ENCODE results near the gene MAPK13.
"Not testable (repeated sequence)": the region's sequence is repeated elsewhere in the genome, so short reads cannot be mapped to it uniquely, and the experiment has no call there.

MAPK13 gene

DNA sequence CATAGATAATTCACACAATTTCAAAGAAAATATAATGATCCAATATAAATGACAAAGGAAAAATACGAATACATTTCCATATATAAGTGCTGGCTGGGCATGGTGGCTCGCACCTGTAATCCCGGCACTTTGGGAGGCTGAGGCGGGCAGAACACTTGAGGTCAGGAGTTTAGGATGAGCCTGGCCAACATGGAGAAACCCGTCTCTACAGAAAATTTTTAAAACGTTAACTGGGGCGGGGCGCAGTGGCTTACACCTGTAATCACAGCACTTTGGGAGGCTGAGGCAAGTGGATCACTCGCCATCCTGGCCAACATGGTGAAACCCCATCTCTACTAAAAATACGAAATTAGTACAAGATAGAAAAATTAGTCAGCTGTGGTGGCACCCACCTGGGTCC lies 14.9 kb upstream of the MAPK13 start:
- no peak for DNase-seq

DNA sequence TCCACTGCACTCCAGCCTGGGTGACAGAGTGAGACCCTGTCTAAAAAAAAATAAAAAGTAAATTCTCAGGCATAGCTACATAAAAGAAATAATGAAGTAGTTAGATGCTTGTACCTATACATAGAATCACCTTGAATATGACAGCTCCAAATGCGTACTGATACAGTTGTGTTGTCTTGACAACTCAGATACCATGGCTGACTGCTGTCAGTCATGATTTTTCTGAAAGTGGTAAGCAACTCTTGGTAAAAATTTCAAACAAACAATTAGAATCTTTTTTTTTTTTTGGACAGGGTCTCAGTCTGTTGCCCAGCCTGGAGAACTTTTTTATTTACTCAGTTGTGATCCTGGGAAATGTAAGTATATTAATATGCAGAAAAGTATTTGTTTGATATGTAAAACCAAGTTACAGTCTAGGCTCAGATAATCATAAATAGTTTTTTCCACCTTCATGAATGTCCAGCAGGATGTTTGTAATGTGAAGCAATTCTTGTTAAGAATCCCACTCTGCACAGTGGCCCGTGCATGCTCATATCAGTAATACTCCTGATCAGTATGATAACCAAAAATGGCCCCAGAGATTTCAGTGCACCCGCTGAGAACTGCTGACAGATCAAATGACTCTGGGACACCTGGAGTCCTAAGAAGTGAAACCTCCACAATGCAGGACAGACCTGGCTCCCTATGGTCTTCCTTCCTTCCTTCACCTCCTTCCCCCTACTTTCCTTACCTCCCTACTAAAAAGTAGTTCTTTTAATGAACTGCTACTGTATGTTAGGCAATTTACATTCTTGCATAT lies 14.0 kb upstream of the MAPK13 start:
- no peak for DNase-seq

DNA sequence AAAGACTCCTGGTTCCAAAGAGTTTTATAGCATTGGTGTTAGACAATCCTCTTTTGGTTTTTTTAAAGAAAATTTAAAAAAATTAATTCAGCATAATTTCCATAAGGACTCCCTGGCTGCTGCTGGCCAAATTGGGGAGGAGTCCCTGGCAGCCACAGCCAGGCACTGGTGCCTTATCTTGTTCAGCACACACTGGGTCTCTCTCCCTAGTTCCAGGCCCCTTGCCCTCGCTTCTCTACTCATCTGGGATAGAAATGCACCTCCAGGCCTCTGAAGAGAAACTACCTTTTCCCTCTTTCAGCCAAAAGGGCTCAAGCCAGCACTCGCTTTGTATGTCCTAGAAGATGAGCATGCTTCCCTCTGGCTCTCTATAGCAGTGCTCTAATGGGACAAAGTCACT lies 13.4 kb upstream of the MAPK13 start:
- no peak for DNase-seq

DNA sequence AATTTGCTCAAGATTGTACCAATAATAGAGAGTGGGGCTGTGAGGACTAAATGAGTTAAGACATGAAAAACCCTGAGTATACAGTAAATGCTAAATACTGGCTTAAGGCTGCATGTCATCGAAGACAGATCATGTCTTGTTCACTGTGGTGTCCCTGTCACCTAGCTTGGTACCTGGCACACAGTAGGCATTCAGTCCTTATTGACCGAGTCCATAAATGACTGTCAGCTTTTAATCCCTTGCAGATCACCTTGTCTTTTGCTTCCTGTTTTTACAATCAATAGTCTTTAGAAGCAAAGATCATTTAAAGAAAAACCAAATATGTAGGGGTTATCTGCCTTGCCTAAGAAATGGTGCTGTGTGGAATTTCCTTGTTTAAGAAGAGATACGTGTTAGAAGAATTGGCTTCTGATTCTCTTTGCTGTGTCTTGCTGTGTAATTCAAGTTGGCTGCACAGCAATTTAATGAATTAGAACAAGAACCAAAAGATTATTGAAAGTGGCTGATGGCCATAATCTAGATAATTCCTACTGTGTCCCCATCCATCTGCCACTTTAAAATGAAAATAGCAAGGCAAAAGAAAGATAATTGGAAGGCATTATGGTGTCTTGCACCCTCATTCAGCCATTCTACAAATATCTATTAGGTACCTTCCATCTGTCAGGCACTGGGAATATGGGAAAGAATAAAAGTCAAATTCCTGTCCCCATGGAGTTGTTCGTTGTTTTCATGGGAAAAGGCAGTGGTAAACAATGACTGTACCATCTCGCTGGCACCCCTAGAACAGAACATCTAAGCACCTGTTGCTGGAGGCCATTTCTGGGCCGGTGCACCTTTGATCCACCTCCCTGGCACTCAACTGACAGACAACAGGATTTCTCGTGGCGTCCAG lies 12.4 kb upstream of the MAPK13 start:
- no peak for DNase-seq

DNA sequence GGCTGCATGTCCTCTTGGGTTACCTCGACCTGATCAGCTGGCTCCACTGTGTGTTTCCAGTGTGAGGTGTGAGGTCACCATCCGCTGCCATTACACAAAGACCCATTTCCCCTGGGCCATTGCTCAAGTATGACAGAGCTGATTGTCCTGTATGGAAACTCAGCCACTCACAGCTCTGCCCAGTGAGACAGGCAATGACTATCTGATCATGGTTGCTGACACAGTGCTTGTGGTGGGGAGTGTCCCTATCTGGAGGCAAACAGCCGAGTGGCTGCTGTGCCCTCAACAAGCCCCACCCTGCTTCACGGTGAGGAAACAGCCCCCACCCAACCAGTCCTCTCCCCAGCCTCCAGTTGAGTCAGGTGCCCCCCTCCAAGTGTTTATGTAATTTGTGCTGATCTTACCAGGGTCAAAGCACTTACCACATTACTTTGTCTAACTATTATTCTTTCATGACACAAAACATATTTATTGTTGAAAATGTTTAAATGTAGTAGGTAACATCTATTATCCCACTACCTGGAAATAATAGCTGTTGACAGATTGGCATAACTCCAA lies 11.7 kb upstream of the MAPK13 start:
- no peak for DNase-seq

DNA sequence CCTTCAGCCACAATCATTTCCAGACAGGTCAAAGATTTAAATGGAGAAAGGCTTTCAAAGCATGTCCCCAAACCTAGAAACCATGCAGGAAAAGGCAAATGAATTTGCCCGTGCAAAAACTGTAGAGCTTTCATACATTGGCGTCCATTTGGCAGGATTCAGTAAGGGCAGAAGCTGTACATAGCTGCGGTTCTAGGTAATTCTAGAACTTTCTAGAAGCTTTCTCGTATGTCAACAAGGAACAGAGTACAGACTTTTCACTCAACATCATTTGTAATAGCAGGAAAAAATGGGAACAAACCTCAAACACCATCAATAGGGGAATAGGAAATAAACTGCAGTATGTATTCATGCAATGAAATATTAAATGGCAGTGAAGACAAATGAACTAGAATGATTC lies 11.1 kb upstream of the MAPK13 start:
- DNase-seq: no peak

DNA sequence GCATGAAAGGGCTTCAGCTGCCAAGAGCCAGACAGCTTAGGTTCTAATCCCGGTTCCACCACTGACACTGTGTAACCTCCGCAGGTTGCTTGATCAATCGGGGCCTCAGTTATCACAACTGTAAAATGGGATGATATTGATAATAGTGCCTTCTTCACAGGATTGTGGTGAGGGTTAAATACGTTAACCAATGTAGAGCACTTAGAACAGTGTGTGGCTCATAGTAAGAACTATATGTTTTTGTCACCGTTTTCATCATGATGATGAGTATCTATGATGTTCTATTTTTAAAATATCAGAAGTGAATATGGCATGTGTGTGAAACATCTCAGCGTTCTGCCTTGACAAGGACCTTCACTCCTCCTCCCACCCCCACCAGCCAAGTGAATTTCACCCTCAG lies 10.3 kb upstream of the MAPK13 start:
- DNase-seq: no peak

DNA sequence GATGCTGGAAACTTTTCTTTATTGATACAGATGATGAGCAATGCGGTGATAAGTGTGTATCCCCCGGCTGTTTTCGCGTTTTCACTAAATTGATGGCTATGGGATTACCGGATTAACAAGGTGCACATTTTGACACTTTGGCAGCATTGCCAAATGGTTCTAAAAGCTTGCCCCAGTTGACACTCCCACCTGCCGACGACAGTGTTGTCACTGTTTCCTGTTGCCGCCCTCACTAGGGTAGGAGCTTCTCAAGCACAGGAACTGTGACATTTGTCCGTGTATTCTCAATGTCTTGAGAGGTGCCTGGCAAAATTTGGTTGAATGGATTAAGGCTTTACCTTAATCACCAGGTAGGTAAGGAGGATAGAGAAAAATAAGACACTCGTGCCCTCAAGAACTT lies 9.8 kb upstream of the MAPK13 start:
- DNase-seq: no peak

DNA sequence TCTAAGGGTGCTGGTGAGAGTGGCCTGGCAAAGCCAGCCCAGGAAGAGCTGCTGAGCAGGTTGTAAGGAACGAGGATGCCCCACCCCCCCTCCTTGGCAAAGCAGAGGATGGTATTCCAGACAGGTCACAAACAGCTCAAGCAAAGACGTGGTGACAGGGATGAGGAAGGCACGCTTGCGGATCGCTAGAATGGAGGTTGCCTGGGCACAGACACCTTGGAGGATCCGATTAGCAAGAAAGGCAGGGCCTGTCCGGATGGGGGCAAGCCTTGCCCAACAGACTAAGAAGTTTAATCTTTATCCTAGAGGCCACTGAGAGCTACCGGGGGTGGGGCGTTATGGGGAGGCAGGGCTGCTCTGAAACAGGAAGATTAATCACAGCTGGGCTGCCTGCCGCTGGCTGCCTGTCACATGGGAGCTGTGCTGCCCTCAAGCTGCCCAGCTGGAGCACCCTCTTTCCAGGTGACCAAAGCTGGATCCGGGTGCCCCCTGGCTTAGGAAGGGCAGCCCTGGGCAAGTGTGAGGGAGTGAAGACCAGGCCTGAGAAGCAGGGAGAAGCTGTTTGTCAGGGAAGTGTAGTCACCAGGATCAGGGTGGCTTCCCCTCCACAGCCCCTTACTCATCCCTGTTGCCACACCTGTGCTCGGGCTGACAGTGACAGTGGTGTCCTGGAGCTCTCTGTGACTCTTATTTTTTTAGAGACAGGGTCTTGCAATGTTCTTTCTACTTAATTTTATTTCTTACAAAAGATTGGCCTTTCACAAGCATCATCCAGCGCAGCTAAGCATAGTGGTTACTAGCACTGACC lies 9.1 kb upstream of the MAPK13 start:
- DNase-seq: no peak

DNA sequence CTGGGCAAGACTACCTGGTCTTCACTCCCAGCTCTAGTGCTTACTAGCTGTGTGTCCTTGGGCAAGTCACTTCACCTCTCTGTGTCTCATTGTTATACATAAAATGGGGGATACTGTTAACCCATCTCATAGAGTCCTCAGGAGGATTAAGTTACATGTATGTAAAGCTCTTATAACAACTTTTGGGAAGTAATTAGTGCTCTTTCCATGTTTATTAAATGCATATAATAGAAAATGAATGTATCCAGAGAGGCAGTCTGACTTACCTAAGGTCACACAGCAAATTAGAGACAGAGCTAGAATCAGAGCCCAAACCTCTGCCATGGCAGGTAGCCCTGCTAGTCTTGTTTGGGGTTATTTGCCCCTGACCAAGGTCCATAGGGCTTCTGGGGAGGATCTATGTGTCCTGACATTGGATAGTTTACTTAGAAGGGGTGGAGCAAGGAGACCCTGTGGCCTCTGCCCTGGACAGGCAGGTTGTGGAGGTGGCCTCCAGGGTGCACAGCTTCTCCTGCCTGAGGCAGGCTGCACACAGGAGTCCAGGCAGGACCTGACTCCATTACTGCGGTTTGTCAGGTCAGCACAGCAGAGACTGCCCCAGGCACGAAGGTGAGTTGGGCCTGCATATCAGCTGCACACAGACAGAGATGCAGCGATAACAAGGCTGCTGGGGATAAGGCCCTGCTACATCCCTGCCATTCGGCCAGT lies 8.4 kb upstream of the MAPK13 start:
- no peak for DNase-seq

DNA sequence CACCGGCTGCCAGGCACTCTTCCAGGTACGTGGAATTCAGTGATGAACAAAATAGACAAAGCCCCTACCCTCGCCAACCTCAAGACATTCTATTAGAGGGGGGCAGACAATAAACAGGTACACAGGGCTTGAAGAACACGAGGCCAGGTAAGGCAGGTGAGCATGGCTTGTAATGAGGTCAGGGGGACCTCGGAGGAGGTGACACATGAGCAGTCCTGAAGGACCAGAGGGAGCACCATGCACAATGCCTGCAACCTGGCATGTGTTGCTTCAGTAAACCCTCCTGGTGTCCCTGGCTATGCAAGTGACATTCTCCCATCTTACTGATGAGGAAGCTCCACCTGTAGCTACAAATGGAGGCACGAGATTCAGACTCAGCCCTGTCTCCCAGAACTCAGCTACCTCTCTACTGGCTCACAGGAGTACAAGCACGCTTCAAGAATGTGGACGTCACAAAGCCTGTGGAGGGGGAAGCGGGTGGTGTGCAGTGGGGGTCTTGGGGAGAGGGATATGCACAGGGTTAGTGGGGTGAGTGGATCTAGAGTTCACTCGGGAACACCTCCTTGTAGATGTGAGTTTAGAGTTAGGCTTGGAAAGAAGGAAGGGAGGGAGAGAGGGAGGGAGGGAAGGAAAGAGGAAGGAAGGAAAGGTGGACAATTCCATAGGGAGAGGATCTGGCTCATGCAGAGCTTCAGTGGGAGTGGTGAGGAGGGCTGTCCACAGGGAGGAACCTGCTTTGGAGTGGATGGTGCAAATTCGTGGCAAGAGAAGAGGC lies 7.6 kb upstream of the MAPK13 start:
- DNase-seq: no peak

DNA sequence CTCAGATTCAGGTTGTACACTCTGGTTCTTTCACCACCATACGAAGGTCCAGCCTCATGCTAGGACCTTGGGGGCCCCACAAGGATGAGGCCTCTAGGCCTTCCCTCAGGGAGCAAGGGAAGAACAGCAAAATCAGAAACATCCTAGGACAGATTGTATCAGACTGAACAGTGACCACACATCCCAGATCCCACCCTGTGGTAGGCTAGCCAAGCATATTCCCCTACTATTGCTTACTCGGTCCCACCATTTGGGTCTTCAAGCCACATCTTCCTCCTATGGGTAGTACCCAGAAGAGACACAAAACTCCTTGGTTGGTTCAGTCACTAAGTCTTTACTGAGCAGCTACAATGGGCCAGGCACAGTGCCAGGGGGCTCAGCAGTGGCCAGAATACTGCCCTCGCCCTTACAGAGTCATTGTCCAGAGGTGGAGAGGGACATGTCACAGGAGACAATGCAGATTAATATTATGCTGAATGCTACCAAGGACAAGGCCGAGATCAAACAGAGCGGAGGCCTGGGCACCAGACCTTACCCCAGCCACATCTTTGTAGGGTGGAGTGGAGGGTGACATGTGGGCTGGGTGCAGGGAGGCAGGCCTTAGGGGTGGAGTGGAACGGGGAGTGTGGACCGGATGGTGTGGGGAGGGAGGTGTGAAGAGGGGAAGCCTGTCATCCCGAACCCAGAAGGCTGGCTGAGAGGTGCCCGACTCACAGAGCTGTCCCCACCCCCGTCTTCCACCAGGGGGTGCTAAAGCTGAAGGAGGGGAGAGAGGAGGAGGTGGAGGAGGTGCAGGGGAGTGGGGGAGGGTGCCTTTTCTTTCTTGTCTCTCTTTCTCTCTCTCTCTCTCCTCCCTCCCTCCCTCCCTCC lies 6.8 kb upstream of the MAPK13 start:
- peak; percentile 55 for DNase-seq

DNA sequence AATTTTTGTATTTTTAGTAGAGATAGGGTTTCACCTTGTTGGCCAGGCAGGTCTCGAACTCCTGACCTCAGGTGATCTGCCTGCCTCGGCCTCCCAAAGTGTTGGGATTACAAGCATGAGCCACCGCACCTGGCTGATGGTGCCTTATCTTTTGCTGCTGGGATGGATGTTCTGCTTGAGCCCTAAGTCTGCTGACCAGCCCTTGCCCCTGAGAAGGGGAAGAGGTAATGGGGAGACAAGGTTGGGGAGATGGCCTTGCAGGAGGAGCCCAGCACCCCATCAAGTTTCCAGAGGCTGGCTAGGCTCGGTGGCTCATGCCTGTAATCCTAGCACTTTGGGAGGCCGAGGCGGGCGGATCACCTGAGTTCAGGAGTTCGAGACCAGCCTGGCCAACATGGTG lies 6.0 kb upstream of the MAPK13 start:
- not testable (repeated sequence) for DNase-seq

DNA sequence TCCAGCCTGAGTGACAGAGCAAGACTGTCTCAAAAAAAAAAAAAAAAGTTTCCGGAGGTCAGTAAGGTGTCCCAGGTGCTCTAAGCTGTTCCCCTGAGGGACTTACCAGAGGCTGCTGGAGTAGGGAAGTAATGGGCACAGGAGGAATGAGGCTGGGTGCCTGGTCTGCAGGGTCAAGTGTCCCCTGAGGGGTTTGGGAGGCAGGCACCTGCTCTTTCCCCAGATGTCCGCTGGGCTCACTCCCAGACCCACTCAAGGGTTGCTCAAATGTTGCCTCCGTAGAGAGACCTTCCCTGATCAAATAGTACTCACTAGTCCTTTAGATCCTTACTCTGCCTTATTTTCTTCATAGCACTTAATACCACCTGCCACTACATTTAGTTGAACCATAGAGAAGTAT lies 5.4 kb upstream of the MAPK13 start:
- no peak for DNase-seq

DNA sequence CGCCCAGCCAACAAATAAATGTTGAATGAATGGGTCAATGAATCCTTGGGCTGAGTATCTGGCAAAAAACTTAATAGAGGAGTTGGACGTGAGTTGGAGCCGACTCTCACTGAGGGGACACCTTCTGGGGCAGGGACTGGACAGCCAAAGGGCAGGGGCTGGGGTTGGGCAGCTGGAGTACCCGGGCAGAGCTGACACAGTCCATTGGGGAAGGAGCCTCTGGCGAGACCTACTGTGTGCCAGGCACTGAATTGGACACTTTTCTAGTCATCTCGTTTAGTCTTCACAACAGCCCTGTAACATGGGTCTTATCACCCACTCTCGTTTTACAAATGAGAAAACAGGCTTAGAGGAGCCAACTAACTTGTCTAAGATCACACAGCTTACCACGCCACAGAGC lies 4.7 kb upstream of the MAPK13 start:
- no peak for DNase-seq

DNA sequence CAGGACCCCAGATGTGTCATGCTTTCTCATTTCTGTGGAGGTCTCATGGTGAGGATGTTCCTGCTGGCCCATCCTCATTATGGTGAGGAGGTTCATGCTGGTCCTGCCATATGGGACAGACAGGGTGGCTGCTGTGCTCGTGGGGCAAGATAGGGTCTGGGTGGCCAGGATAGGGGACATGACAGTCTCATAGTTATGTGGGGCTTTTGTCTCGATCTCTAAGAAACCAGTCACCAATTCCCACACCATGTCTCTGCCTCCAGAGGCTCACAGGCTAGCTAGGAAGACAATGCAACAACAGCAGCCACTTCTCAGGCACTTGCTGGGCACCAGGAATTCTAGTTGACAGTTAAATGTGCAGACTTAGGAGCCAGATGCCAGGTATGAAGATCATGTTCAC lies 4.2 kb upstream of the MAPK13 start:
- no peak for DNase-seq

DNA sequence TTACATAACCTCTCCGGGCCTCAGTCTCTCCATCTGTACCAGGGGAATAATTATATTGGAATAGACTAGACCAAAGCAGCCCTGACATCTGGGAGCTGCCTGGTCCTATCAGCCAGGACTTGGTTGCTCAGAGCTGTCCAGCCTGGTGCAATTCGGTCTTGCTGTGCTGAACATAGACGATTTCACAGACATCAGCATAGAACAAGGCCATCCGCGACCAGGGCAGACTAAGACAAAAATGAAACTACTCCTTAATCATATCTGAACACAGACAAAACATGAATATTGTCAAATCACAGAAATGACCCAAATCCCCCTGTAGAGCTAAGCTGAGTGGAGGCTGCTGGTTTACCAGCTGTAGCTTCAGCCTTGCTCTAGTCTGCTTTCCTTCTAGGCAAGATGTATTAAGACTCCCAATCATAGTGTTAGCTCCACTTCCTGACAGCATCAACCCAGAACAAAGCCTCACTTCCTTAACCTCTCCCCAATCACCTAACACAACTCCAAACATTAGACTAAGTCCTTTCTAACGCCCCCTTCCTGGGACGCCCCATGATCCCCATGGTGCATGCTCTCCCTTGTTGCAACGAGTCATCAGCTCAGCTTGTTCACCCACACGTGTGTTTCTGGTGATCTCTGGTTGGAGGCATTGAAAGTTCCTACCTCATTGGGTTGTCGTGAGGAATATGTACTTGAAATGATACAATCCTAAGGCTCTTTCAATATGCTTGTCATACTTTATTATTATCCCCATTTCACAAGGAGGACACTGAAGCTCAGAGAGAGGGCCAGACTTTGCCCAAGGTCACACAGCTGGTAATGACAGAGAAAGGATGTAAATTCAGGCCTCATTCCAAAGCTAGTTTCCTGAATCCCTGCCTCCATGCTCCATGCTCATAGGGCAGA lies 3.5 kb upstream of the MAPK13 start:
- no peak for DNase-seq

DNA sequence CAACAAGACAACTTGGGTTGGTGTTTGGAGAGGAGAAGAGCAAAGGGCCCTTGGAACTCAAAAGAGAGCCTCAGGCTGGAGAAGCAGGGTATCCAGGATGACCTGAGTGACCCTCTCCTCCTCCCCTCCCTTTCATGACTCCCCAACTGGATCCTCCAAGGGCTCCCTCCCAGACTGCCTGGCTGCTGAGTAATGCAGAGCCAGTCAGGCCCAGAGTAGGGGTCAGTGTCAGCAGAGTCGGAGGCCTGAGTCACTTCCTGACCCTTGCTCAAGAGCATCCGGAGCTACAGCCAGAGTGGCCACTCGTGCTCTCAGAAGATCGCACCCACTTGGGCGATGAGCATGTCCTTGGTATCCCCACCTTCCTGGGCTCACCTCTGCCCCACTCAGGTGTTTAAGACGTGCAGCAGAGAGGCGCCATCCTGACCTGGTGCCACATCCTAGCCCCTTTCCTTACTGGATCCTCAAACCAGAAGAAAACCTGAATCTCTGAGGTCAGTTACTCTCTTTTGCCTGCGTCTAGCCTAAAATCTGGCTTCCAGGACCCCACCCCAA lies 2.8 kb upstream of the MAPK13 start:
- DNase-seq: no peak

DNA sequence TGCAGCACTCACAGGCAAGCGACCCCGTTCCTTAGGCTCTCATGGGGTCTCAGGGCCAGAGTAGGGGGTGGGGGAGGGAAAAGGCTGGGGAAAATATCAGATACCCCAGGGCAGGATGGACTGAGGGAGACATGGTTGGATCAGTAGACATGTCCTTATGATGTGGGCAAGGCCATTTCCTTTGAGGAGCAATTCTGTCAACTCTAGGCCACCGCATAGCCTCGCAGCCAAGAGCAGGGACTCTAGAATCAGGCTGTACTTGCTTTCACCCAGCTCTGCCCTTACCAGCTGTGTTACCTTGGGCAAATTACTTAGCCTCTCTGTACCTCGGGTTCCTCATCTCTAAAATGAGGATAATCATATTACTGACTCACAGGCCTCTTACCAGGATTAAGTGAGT lies 2.2 kb upstream of the MAPK13 start:
- DNase-seq: no peak
